Measurements from ENCODE around the gene KRCC1.
"Not testable (repeated sequence)": the region's sequence is repeated elsewhere in the genome, so short reads cannot be mapped to it uniquely, and the experiment has no call there.

Gene KRCC1

GRCh38 chr2:88051792-88052191, 3.8 kb downstream of the KRCC1 start:
- 0 out of 2 replicates have a peak, but pooled peaks cover 8% of the 10 kb centered on the region for H4K20me1 ChIP-seq (ENCODE audit: control insufficient read depth, insufficient read depth, low read depth, low read length)
- no peak overlapping the region for H3K4me2 ChIP-seq (ENCODE audit: low read length)
- H3K27me3 ChIP-seq (ENCODE audit: control insufficient read depth, low read length) = no peaks in the 10 kb centered on the region
- H3K4me1 ChIP-seq (ENCODE audit: control insufficient read depth, low read length) = peaks cover 30% of the 10 kb centered on the region
- TF ChIP-seq EZH2phosphoT487 (IDR thresholded peaks at IDR 0.05; ENCODE audit: borderline replicate concordance, low read length) = no peak
- TF ChIP-seq, protein P1, sequence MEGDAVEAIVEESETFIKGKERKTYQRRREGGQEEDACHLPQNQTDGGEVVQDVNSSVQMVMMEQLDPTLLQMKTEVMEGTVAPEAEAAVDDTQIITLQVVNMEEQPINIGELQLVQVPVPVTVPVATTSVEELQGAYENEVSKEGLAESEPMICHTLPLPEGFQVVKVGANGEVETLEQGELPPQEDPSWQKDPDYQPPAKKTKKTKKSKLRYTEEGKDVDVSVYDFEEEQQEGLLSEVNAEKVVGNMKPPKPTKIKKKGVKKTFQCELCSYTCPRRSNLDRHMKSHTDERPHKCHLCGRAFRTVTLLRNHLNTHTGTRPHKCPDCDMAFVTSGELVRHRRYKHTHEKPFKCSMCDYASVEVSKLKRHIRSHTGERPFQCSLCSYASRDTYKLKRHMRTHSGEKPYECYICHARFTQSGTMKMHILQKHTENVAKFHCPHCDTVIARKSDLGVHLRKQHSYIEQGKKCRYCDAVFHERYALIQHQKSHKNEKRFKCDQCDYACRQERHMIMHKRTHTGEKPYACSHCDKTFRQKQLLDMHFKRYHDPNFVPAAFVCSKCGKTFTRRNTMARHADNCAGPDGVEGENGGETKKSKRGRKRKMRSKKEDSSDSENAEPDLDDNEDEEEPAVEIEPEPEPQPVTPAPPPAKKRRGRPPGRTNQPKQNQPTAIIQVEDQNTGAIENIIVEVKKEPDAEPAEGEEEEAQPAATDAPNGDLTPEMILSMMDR (IDR thresholded peaks at IDR 0.05; ENCODE audit: low read depth, low read length, poor library complexity, severe bottlenecking) = no peak
- peaks cover 55% of the 10 kb centered on the region for H3K79me2 ChIP-seq (ENCODE audit: control insufficient read depth, low read length)
- H3K36me3 ChIP-seq (ENCODE audit: control insufficient read depth, low read length) = peaks cover 66% of the 10 kb centered on the region
- no peak overlapping the region for H3K4me3 ChIP-seq (ENCODE audit: low read length)
- H3F3A ChIP-seq (ENCODE audit: control insufficient read depth, insufficient read depth) = peaks cover 9% of the 10 kb centered on the region; the same call in 1 of the 2 replicates
- no peak overlapping the region for H3K27ac ChIP-seq (ENCODE audit: low read depth, low read length)
- H3K9me2 ChIP-seq (replicated peaks; ENCODE audit: control insufficient read depth, low read length) = no peaks in the 10 kb centered on the region
- H3K9me3 ChIP-seq (ENCODE audit: control insufficient read depth, insufficient read depth, low read length) = no peaks in the 10 kb centered on the region

- Histone ChIP-seq H3K9me2 (replicated peaks; ENCODE audit: control insufficient read depth, low read length) (no peaks in the 10 kb centered on the region), H3K27ac (ENCODE audit: low read depth, low read length) (no peak overlapping the region), H3K4me3 (ENCODE audit: low read length) (no peak overlapping the region), H3K9me3 (ENCODE audit: control insufficient read depth, insufficient read depth, low read length) (no peaks in the 10 kb centered on the region), H4K20me1 (ENCODE audit: control insufficient read depth, insufficient read depth, low read depth, low read length) (0 out of 2 replicates have a peak, but pooled peaks cover 4% of the 10 kb centered on the region), H3K36me3 (ENCODE audit: control insufficient read depth, low read length) (peaks cover 61% of the 10 kb centered on the region), H3F3A (ENCODE audit: control insufficient read depth, insufficient read depth) (peaks cover 9% of the 10 kb centered on the region; the same call in 1 of the 2 replicates), H3K4me2 (ENCODE audit: low read length) (no peak overlapping the region), H3K27me3 (ENCODE audit: control insufficient read depth, low read length) (no peaks in the 10 kb centered on the region), H3K4me1 (ENCODE audit: control insufficient read depth, low read length) (peaks cover 21% of the 10 kb centered on the region), H3K79me2 (ENCODE audit: control insufficient read depth, low read length) (peaks cover 59% of the 10 kb centered on the region)
- TF ChIP-seq, protein P1 (IDR thresholded peaks at IDR 0.05; ENCODE audit: low read depth, low read length, poor library complexity, severe bottlenecking) = no peak
- TF ChIP-seq EZH2phosphoT487 (IDR thresholded peaks at IDR 0.05; ENCODE audit: borderline replicate concordance, low read length) = no peak
Measured at GRCh38 chr2:88049622-88050021, 6.0 kb downstream of the KRCC1 start.

DNA sequence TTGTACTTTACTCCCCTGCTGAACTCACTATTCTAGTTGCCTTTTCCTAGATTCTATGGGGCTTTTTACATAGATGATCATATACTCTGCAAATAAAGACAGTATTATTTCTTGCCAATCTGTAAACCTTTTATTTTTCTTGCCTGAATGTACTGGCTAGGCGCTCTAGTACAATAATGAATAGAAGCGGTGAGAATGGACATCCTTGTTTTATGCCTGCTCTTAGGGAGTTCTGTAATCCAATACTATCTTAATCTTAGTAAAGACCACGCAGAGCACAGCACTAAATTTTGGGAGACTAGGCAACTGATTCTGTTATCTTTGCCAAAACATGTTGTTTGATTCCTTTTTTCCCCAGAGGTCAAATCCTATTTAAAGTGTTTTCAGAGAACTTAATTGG, 7.0 kb downstream of the KRCC1 start:
- H3F3A ChIP-seq (ENCODE audit: control insufficient read depth, insufficient read depth) = peaks cover 3% of the 10 kb centered on the region; the same call in 1 of the 2 replicates
- peaks cover 50% of the 10 kb centered on the region for H3K36me3 ChIP-seq (ENCODE audit: control insufficient read depth, low read length)
- no peak overlapping the region for H3K4me3 ChIP-seq (ENCODE audit: low read length)
- H3K9me2 ChIP-seq (replicated peaks; ENCODE audit: control insufficient read depth, low read length) = no peaks in the 10 kb centered on the region
- no peak overlapping the region for H3K4me2 ChIP-seq (ENCODE audit: low read length)
- no peaks in the 10 kb centered on the region for H4K20me1 ChIP-seq (ENCODE audit: control insufficient read depth, insufficient read depth, low read depth, low read length)
- no peaks in the 10 kb centered on the region for H3K9me3 ChIP-seq (ENCODE audit: control insufficient read depth, insufficient read depth, low read length)
- TF ChIP-seq, protein P1 (IDR thresholded peaks at IDR 0.05; ENCODE audit: low read depth, low read length, poor library complexity, severe bottlenecking) = no peak
- no peak for TF ChIP-seq EZH2phosphoT487 (IDR thresholded peaks at IDR 0.05; ENCODE audit: borderline replicate concordance, low read length)
- H3K4me1 ChIP-seq (ENCODE audit: control insufficient read depth, low read length) = peaks cover 10% of the 10 kb centered on the region
- H3K27me3 ChIP-seq (ENCODE audit: control insufficient read depth, low read length) = no peaks in the 10 kb centered on the region
- H3K27ac ChIP-seq (ENCODE audit: low read depth, low read length) = no peak overlapping the region
- peaks cover 48% of the 10 kb centered on the region for H3K79me2 ChIP-seq (ENCODE audit: control insufficient read depth, low read length)

DNA sequence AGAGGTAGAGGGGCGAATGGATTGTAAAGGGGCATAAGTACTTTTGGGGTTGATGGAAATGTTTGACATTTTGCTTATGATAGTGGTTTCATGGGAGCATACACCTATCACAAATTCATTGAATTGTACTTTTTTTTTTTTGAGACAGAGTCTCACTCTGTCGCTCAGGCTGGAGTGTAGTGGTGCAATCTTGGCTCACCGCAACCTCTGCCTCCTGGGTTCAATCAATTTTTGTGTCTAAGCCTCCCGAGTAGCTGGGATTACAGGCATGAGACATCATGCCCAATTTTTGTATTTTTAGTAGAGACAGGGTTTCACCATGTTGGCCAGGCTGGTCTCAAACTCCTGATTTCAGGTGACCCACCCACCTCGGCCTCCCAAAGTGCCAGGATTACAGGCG, 10.0 kb downstream of the KRCC1 start:
- H3K79me2 ChIP-seq (ENCODE audit: control insufficient read depth, low read length) = peaks cover 27% of the 10 kb centered on the region
- not testable (repeated sequence) for H4K20me1 ChIP-seq (ENCODE audit: control insufficient read depth, insufficient read depth, low read depth, low read length); H3K27ac ChIP-seq (ENCODE audit: low read depth, low read length); H3K4me2 ChIP-seq (ENCODE audit: low read length); H3K27me3 ChIP-seq (ENCODE audit: control insufficient read depth, low read length); H3K9me3 ChIP-seq (ENCODE audit: control insufficient read depth, insufficient read depth, low read length); H3F3A ChIP-seq (ENCODE audit: control insufficient read depth, insufficient read depth); H3K9me2 ChIP-seq (replicated peaks; ENCODE audit: control insufficient read depth, low read length); H3K4me3 ChIP-seq (ENCODE audit: low read length); H3K4me1 ChIP-seq (ENCODE audit: control insufficient read depth, low read length)
- H3K36me3 ChIP-seq (ENCODE audit: control insufficient read depth, low read length) = peaks cover 22% of the 10 kb centered on the region
